GM21717 (cell line): ENCODE data around the gene EVA1C.
"Not testable (repeated sequence)": the region's sequence is repeated elsewhere in the genome, so short reads cannot be mapped to it uniquely, and the experiment has no call there.

Experiments used
- ATAC-seq: cut with Tn5 transposase; IDR thresholded peaks from one replicate; pipeline ENCODE4 v1.9.1; 2021; ENCODE audit warnings: mild to moderate bottlenecking, moderate library complexity; ENCODE audit not compliant: unreplicated experiment

EVA1C gene

DNA sequence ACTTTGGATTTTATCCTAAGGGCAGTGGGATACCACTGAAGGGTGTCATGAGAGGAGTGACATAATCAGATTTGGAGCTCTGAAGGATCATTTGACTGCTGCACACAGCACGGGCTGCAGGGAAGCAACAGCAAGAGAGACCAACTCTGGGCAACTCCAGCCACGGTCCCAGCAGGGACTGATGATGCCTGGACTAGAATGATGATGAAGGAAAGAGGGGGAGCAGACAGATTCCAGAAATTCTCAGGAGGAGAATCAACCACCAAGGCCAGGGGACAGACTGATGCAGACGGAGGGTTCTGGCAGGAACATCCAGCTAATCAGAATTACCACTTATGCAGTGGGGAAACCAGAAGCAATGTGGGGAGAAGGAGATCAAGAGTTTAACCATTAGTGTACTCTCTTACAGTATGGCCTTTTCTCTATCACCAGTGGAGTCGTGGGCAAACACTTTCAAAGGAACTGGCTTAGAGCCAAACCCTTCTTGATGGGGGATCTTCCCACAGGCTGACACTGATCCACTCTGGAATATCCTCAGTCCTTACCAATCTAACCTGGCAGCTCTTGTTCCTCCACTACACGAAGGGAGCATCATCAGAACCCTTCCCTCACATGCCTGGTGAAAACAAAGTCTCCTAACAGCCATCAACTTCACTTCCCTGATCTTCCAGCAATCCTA, 23.0 kb upstream of the EVA1C start:
- ATAC-seq, result no peak

DNA sequence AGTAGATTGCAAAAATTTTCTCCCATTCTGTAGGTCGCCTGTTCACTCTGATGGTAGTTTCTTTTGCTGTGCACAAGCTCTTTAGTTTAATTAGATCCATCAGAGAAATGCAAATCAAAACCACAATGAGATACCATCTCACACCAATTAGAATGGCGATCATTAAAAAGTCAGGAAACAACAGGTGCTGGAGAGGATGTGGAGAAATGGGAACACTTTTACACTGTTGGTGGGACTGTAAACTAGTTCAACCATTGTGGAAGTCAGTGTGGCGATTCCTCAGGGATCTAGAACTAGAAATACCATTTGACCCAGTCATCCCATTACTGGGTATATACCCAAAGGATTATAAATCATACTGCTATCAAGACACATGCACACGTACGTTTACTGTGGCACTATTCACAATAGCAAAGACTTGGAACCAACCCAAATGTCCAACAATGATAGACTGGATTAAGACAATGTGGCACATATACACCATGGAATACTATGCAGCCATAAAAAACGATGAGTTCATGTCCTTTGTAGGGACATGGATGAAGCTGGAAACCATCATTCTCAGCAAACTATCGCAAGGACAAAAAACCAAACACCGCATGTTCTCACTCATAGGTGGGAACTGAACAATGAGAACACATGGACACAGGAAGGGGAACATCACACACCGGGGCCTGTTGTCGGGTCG, 21.8 kb upstream of the EVA1C start:
- not testable (repeated sequence) for ATAC-seq

DNA sequence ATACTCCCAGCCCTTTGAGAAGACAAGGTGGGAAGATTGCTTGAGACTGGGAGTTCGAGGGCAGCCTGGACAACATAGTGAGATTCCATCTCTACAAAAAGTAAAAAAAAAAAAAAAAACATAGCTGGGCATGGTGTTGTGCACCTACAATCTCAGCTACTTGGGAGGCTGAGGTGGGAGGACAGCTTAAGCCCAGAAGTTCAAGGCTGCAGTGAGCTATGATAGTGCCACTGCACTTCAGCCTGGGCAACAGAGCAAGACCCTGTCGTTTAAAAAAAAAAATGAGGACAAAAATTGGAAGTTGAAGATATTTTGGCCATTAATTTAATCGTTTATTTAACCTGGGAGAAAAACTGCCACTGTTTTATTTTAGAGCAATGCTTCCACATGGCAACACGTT, 20.8 kb upstream of the EVA1C start:
- ATAC-seq, result no peak

DNA sequence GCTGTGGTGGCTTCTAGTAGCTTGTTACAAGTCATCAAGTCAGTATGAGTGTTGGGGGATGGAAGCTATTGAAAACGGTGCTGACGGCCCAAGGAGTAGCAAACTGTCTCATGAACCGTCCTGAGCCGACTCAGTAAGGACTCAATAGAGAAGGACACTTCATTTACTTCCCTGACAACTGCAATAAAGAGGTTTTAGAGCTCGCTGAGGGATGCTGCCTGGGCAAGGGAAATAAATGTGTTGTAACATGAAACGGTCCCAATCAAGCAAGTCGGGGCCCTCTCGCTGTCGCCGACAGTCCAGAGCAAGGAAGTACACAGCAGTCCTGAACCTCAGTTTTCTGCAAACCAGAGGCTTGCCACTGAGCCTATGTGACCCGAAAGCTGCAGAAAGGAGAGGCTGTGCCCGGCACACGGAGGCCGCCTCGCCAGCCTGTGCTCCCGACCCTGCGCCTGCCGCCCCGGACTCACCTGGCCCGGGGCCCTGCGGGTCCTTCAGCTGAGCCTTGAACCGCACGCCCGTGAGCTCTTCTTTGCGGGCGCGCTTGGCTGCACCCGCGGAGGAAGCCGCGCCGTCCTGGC, 20.1 kb upstream of the EVA1C start:
- ATAC-seq, result no peak

DNA sequence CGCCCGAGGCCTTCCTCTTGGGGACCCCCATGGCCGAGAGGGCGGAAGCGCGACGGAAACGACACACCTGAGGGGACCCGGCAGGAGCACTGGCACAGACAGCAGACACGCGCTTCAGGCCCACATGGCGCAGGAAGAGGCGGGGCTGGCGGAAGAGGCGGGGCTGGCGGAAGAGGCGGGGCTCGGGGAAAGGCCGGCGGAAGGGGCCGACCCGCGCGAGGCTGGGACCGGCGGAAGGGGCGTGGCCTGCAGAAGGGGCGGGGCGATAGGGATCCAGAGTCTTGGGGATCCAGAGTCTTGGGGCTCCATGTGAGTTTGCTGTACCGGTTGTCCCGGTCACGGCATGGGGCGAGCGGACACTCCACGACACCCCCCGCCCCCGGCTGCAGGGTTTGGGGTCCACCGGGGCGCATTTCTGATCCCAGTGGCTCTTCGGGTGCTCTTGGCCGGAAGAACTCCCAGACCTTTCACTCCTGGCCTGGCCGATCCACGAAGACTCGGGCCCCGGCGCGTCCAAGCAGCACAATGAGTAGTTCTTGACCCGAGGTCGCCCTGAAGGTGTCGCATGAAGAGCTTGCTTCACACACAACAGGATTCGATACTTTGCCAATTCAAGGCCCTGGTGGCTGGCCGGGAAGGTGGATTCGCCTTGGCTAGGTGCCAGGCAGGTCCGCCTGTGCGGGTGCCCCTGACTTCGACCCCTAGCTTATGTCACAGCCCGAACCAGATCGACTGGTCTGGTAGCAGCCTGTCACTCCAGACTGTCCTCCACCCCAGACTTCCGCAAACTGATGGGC, 19.4 kb upstream of the EVA1C start, which contains the start of gene URB1:
Gene URB1, minus strand, starts transcription at position 133 of the 797 bp plus-strand sequence. Its CDS starts 102 bp downstream, at position 31.
- ATAC-seq, result peak; percentile 90

DNA sequence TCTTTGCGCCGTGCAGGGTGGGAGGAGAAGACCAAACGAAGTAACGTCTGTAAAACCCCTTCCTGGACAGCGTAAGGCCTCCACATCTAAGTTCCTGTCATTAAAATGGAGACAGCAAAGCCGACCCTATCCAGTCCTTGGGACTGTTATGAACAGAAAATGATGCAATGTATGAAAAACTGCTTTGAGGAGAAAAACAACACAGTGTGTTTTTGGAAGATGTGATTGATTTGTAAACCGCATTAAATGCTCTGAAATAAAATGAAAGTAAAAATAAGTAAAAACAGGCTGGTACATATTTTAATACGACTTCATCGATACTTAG, 18.9 kb upstream of the EVA1C start:
- no peak for ATAC-seq

DNA sequence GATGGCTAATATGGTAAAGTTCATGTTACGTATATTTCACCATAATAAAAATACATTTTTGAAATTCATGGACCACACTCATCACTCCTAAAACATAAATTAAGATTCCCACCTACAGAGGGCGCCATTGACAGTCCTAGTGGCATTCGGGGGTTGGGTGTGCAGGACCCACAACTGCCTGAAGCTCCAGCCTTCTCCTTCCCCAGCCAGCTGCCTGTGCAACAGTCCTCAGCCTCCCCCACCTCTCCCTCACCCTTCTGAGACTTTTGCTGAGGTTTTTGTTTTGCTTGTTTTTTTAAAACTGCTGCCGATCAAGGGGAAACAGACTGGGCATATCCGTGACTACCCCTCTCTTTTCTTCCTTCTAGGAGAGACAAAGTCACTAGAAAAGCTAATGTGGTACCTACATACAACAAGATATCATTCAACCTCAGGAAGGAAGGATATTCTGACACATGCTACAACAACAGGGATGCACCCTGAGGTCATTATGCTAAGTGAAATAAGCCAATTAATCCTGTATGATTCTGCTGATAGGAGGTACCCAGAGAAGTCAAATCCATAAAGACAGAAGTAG, 9.2 kb upstream of the EVA1C start:
- no peak for ATAC-seq

DNA sequence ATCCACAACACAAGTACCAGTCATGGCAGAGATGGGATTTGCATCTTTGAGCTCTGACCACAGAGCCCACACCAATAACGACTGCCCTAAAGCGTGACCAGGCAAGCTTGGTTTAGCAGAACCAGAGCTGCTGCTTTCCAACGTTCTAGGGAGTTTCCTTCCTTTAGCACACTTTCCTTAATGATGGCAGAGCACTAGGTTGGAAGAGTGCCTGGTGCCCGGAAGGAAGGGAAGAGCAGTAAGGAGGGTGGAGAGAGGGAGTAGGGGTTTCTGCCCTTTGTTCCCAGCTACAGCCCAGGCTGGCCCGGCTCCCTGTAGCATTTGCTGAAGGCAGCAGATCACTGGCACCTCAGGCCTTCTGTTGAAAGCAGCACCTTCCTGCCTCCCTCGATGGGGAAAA, 6.1 kb upstream of the EVA1C start:
- ATAC-seq, result no peak

DNA sequence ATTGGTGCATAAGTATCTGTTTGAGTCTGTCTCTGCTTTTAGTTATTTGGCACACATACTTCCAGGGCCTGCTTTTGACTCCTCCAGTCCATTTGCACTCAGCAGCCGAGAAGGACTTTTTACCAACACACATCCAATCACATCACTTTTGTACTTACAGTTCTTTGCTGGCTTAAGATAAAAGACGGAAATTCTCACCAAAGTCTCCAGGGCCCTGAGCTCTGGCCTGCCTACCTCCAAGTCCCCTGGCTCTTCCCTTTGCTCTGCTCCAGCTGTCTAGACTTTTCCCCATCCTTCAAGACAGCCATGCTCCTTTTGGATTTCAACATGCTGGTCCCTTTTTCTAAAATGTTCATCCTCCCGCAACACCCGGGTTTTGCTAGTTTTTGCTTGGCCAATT, 2.2 kb upstream of the EVA1C start:
- no peak for ATAC-seq

DNA sequence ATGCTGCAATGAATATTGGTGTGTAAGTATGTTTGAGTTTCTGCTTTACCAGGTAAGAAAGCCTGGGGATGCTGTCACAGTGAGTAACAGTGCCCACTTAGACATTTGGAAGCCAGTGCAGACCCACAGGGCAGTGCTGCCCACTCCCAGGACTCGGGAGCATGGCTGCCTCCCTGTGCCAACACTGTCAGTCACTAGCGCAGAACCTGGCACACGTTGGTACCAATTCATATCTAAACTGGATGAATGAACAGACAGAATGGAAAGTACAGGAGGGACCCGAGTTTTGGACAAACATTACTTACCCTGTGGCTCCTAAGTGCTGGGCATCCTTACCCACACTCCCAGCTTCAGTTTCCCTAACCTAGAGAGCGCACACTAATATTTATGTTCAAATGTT, 1.6 kb upstream of the EVA1C start:
- no peak for ATAC-seq

DNA sequence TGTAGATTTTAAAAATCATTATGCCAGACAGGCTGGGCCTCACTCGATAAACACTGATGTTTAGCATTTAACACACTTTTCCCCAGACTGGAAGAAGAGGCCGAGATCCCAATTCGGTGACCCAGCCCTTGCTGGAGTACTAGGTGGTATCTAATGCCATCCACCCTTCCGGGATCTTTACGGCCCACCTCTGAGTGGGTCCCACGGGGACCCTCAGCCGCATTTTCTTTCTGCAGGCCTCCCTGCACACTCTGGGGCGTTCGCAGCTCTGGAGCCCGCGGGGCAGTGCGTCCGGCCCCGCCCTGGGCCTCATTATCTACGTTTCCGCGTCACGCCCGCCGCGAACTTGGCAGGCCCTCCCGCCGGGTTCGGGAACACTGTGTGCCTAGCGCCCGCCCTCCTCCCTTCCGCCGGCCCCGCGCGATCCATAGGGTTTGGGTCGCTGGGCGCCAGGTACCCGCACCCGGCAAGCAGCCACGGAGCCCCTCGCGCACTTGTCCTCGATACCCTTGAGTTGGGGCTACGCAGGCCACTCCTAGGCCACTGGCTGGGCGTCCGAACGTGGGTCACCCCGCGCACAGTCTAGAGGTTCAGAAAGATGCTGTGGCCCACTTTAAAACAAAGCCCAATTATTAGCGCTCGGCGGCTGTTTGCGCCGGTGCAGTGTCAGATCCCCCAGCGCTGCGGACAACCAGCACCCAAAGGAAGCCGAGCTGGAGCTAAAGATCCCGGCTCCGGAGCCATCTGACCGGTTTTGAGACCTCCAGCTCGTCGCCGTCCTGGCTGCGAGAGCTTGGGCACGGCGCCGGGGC, 950 bp upstream of the EVA1C start:
- no peak for ATAC-seq

DNA sequence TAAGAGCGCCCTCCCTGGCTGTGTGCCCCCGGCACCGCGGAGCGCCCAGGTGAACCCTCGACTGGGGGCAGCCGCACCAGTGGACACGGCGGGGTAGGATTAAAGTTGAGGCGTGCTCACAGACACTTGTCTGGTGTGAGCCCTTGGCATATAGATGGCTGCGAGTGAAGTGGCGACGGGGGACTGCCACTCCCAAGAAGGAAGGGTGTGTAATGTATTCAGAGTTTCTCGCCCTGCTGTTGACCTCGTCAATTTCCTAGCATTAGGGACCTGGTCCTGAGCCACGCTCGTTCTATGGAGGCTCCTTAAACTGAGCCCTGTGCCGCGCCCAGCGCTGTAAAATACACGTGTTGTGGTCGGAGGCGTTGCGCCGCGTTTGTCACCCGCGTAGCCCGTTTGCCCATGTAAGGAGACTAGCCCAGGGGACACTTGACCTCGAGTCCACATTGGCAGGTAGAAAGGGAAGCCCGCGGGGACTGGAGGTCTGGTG, 554 bp downstream of the EVA1C start:
- no peak for ATAC-seq

DNA sequence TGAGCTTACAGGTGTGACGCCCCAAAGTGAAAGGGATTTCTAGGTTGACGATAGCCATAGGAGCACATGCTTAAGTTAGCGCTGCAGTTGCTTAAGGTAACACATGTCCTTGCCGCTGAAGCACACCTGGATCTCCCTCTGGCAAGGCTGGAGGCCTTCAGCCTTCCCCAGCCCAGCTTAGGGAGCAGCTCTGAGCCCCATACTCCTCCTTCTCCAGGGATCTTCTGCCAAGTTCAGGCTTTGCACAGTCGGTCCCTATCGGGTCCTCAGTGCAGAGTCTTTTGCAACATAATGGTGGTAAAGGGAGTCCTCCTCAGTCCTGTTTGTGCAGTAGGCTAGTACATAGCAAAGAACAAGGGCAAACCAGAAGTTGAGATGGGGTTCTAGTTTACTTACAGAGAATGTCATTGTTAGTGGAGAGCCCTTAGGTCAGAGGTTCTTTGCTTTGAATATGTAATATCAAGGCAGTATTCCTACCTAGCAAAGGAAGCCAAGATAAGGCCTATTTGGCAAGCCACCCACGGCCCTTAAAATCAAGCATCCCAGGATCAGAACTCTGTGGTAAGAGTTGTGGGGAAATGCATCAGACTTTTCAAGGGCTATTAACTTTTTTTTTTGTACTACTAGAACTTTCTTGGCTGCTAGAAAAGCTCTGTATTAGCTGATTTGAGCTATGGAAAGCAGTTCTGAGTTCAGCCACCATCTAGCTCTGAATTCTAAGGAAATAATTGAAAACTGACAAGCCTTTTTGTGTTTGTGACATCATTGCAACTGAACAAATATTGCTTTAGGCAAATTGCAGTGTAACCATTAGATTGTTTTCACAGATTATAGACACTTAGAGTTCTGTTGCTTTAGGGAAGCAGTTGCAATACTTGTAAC, 1.4 kb downstream of the EVA1C start:
- no peak for ATAC-seq

DNA sequence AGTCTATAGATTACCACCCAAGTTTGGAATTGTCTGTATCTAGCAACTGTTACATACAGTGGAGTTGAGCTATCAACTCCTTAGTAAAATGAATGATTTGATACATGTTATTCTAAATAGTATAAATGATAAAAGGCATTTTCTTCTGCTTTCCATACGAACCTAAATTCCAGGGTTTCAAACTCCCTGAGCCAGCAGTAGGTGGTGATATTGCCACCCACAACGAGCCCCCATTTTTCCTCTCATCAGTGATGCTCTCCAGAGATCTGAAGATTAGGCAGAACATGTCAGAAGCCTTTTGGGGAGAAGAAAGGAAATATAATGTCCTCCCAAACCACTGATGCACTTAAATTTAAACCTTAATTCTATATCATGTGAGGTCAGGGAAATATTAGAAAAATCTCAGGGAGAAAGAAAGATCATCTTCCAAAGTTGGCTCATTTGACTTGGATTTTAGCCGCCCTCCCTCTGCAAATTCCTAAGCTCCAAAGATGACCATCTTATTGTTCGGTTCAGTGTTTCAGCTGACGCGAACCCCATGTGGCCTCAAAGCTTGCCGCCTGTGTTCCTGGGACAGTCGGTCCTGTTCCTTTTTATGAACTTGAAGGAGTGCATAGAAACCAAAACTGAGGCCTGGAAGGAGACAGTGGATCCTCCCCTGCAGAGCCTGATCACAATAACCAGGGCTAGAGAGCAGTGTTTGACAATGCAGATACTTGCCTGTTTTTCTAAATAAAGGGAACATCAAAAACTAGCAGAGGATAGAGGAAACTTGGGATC, 2.3 kb downstream of the EVA1C start:
- ATAC-seq, result no peak

DNA sequence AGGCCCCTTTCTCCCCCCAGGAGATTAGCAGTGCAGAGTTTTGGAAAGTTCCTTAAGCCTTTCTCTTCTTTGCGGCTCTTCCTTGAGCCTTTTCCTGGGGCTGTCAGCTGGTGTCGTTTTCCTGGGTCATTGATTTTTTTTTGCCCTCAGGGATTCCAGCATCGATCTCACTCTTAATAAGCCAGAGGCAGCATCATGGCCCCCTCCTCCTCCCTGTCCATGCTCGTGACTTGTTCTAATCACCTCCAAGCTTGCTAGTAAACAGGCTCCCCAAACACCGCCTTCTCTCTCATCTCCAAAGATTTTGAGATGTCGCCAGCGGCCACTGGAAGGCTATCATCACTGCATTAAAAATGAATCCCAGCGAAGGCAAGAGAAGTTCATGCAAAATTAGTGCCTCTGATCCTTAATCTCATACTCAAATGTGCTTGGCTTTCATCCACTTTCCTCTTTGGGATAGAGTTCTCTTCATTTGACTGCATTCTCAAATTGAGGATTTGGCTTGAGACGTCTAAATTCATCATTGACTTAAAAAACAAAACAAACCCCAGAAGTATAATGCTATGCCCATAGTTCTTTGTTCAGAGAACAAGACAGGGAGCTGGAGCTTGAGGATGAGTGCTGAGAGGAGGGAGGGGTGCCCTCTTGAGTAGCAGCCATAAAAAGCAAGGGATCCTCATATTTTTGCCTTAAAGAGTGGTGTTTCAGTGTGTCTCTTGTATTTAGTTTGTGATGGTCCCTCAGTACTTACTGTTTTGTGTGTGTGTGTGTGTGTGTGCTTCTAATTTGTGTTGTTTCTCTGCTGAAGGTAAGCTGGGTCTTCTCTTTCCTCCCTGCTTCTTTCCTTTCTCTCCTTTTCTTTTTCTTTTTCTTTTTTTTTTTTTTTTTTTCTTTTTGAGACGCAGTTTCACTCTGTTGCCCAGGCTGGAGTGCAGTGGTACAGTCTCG, 3.2 kb downstream of the EVA1C start:
- no peak for ATAC-seq

DNA sequence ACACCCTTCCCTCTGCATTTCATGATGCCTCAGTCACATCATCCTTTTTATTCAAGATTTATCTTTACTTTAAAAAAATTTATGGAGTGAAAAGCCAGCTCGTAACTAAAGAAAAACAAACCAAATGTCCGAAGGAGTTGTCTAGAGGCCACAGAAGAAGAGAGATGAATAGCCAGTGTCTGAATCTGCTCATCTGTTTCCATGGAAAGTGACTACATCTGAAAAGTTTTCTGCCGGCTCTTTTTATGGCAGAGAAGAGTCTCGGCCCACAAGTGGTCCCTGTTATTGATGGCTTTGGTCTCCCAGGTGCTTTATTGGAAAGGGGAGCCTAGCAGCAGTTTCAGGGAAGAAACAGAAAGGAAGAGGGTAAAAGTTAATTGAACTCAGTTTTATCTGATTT, 5.6 kb downstream of the EVA1C start:
- no peak for ATAC-seq

DNA sequence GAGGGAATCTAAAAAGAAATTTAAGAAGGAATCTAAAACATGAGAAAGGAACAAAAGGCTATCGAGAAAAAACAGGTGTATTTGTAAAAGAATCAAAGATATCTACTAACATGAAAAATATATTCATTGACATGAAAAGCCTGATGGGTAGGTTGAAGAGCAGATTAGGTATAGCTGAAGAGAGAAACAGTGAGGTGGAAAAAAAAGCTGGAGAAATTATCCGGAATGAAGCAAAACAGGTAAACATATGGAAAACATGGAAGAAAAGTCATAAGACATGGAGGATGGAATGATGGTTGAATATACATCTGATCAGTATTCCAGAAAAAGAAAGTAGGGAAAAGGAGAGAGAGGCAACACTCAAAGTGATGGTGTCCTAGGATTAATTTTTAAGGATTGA, 9.6 kb downstream of the EVA1C start:
- ATAC-seq, result no peak
